Neutrophil (primary cell): ENCODE data around the gene UNC79.

Experiments used
- H3K27ac ChIP-seq: fragments of 200-600 bp; sonication (generic); 2 replicates; pipeline ENCODE4 v1.5.1; 2016; ENCODE audit warnings: mild to moderate bottlenecking, moderate library complexity
- H3K27me3 ChIP-seq: fragments of 200-600 bp; sonication (generic); 2 replicates; pipeline ENCODE4 v1.6.0; 2016; ENCODE audit warnings: mild to moderate bottlenecking
- H3K36me3 ChIP-seq: fragments of 200-600 bp; sonication (generic); 2 replicates; pipeline ENCODE4 v1.5.1; 2017
- H3K4me1 ChIP-seq, 2 experiments: fragments of 200-600 bp in 1 of 2; sonication (generic) in 1 of 2; 1 replicate in 1 of 2; 2 replicates in 1 of 2; pipeline versions ENCODE4 v1.5.1 to v1.6.1; 2013 to 2016; ENCODE audit warnings: low read depth in 1 of 2, low read length in 1 of 2, mild to moderate bottlenecking in 1 of 2, moderate library complexity in 1 of 2; ENCODE audit not compliant: control insufficient read depth in 1 of 2, insufficient read depth in 1 of 2
- H3K4me3 ChIP-seq, 2 experiments: fragments of 200-600 bp in 1 of 2; sonication (generic) in 1 of 2; 1 replicate in 1 of 2; 2 replicates in 1 of 2; pipeline ENCODE4 v1.5.1; 2013 to 2016; ENCODE audit warnings: low read depth in 1 of 2, low read length in 1 of 2, mild to moderate bottlenecking in 1 of 2, moderate library complexity in 1 of 2
- H3K9me3 ChIP-seq: fragments of 200-600 bp; sonication (generic); 2 replicates; pipeline ENCODE4 v1.5.1; 2016
- TF ChIP-seq, protein P1 (sequence below): fragments of 200-600 bp; sonication (generic); IDR thresholded peaks from 2 replicates; pipeline ENCODE4 v1.5.1; 2016; ENCODE audit warnings: antibody characterized with exemption

UNC79 gene

DNA sequence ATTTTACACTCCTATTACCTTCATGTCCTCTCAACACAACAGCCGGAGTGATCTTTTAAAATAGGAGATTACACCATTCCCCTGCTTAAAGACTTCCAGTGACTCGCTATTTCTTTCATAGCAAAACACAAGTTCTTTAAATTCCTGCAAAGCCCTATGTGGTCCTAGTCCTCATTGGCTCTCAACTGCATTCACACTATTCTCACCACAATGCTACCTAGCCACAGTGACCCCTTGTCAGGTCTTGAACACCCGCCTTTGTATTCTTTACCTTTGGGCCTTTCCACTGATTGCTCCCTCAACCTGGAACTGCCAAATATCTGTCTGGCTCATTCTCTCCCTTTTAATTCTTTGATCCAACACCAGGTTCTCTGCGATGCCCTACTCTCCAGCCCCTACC, 197.3 kb downstream of the UNC79 start:
- TF ChIP-seq, protein P1, sequence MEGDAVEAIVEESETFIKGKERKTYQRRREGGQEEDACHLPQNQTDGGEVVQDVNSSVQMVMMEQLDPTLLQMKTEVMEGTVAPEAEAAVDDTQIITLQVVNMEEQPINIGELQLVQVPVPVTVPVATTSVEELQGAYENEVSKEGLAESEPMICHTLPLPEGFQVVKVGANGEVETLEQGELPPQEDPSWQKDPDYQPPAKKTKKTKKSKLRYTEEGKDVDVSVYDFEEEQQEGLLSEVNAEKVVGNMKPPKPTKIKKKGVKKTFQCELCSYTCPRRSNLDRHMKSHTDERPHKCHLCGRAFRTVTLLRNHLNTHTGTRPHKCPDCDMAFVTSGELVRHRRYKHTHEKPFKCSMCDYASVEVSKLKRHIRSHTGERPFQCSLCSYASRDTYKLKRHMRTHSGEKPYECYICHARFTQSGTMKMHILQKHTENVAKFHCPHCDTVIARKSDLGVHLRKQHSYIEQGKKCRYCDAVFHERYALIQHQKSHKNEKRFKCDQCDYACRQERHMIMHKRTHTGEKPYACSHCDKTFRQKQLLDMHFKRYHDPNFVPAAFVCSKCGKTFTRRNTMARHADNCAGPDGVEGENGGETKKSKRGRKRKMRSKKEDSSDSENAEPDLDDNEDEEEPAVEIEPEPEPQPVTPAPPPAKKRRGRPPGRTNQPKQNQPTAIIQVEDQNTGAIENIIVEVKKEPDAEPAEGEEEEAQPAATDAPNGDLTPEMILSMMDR: no peak
- H3K9me3 ChIP-seq: no peaks in the 10 kb centered on the region
- no peaks in the 10 kb centered on the region for H3K36me3 ChIP-seq
- H3K4me3 ChIP-seq: no peak overlapping the region
- H3K27ac ChIP-seq: no peak overlapping the region
- peaks cover 76% of the 10 kb centered on the region for H3K27me3 ChIP-seq
- H3K4me1 ChIP-seq: no peaks in the 10 kb centered on the region

DNA sequence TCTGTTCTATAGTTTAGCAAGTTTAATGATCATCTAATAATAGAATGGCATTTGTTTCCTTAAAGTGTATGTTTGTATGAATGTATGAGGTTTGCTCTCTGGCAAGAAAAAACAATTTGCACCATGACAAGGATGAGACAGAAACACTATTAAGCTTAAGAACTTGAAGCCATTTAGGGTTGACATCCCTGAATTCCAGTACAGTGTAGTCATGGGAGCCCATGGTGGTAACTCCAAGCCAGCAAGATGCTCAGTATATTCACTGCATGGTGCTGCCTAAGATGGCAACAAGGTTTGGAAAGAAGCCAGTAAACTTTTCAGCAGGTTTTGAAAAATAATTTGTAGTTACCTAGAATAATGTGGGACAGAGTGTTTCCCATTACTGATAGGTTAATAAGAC, 198.9 kb downstream of the UNC79 start:
- TF ChIP-seq, protein P1: no peak
- Histone ChIP-seq H3K9me3 (no peaks in the 10 kb centered on the region), H3K27me3 (peaks cover 84% of the 10 kb centered on the region), H3K4me1 (no peaks in the 10 kb centered on the region), H3K4me3 (no peak overlapping the region), H3K36me3 (no peaks in the 10 kb centered on the region), H3K27ac (no peak overlapping the region)

DNA sequence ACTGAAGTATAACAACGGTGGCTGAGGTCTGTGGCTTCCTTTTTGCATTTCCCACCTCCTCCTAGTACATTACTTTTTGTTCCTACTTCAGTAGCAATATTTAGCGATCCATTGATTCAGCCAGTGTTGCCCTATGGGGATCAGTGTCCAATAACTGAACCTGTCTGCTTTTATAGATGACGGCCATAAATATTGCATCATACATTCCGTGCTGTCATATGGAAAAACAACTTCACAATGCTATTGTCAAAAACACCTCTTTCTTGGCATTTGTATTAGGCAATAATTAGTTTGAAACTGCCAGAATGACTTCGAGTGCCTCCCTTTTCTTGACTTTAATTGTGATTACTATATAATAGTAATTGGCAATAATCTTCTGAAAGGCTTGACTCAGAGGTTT, 208.1 kb downstream of the UNC79 start:
- H3K4me3 ChIP-seq: no peak overlapping the region
- H3K4me1 ChIP-seq: no peaks in the 10 kb centered on the region
- H3K27me3 ChIP-seq: peaks cover 76% of the 10 kb centered on the region
- no peaks in the 10 kb centered on the region for H3K9me3 ChIP-seq
- no peaks in the 10 kb centered on the region for H3K36me3 ChIP-seq
- TF ChIP-seq, protein P1: no peak
- no peak overlapping the region for H3K27ac ChIP-seq

DNA sequence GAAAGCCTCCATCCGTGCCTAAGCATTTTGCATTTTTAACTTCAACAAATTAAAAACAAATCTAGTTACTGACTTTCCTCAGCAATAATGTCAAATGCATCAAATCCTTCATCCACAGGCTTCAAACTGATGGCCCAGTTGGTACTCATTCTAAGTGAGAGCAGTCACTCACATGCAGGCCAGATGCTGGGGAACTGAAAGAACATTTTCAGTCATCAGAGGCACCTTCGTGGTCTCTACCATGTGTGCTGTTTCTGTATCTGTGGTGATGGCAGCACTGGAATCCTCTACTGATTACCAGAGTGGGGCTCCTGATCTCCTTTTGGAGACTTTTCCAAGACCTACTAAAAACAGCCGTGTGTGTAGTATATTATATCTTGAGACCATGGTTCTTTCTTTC, 212.4 kb downstream of the UNC79 start:
- H3K27ac ChIP-seq: no peak overlapping the region
- TF ChIP-seq, protein P1: no peak
- no peaks in the 10 kb centered on the region for H3K4me1 ChIP-seq
- no peaks in the 10 kb centered on the region for H3K36me3 ChIP-seq
- H3K9me3 ChIP-seq: no peaks in the 10 kb centered on the region
- peaks cover 79% of the 10 kb centered on the region for H3K27me3 ChIP-seq
- no peak overlapping the region for H3K4me3 ChIP-seq

DNA sequence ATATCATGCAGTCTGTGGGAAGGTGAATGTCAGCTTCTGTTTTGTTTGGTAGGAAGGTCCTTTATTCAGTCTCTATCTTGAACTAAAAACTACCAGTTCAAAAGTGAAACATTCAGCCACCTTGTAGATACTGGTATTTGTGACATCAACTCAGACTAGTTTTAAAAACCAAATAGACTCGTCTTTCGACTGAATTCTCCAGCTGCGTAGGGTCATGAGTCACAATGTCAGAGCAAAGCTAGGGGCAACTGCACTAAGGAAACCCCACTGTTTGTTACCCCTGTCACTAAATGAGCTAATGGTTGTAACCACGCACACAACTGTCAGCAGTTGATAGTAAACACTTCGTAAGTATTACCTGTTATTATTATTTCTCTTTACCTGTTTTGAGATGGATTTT, 212.9 kb downstream of the UNC79 start:
- TF ChIP-seq, protein P1: no peak
- no peaks in the 10 kb centered on the region for H3K9me3 ChIP-seq
- H3K36me3 ChIP-seq: no peaks in the 10 kb centered on the region
- no peak overlapping the region for H3K27ac ChIP-seq
- no peak overlapping the region for H3K4me3 ChIP-seq
- H3K4me1 ChIP-seq: no peaks in the 10 kb centered on the region
- H3K27me3 ChIP-seq: peaks cover 79% of the 10 kb centered on the region

DNA sequence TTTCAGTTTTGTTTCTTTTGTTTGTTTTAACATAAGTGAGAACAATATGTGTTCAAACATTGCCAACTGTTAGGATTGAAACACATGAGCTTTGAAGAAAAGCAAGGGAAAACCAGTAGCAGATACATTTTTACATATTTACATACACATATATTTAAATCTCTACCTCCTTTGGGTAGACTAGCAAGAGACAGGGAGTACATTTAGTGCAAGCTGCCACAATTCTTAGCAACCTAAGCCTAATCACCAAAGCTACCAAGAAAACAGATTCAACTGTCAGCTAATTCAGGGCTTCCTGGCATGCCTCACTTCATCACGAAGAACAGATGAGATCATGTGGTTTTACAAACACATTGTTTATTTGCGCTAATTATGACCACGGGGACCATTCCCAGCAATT, 214.5 kb downstream of the UNC79 start:
- no peaks in the 10 kb centered on the region for H3K4me1 ChIP-seq
- no peaks in the 10 kb centered on the region for H3K36me3 ChIP-seq
- TF ChIP-seq, protein P1: no peak
- no peak overlapping the region for H3K4me3 ChIP-seq
- no peaks in the 10 kb centered on the region for H3K9me3 ChIP-seq
- H3K27ac ChIP-seq: no peak overlapping the region
- H3K27me3 ChIP-seq: peaks cover 71% of the 10 kb centered on the region
